ENCODE results near the gene SPG7. TPM values are rescaled to one million over a fixed set of nuclear protein-coding genes. Genes with fewer than 3 reads are reported as not detected.
A peak's percentile ranks its signal among the peaks of the same experiment; 100 is the strongest.

The SPG7 gene
- total and polyA plus RNA-seq, 9 of the 15 experiments (the other 6 are each of a cell fraction or from before 2014, with no cell fraction given) = 5.8 to 89.1 (median 49.4) TPM

GRCh38 chr16:89574681-89575246 is 66.6 kb downstream of the SPG7 start:
- peak; percentile 86 to 93 (median 87) for DNase-seq (ENCODE audit: extremely low read depth in 1 of 4, low spot score in 3 of 4)
- Histone ChIP-seq H3K36me3 (ENCODE audit: control insufficient read depth, insufficient read depth, low read length) (peaks cover 27% of the 10 kb centered on the region), H3K4me2 (ENCODE audit: insufficient read depth, low read length) (peak overlapping the region; percentile 69), H2AFZ (ENCODE audit: low read depth, low read length) (peak overlapping the region; percentile 86), H3K4me3 (peak overlapping the region; percentile 57), H3K9ac (ENCODE audit: insufficient read depth in 1 of 2, low read depth in 2 of 2, low read length in 2 of 2) (peak overlapping the region; percentile 71 to 98), H3K79me2 (ENCODE audit: control insufficient read depth, insufficient read depth, low read length) (peaks cover 29% of the 10 kb centered on the region), H3K9me3 (replicated peaks; ENCODE audit: control insufficient read depth, insufficient read depth, low read depth, low read length) (peaks cover 7% of the 10 kb centered on the region), H4K20me1 (replicated peaks; ENCODE audit: control insufficient read depth, insufficient read depth, low read length) (no peaks in the 10 kb centered on the region), H3K27me3 (ENCODE audit: control insufficient read depth in 2 of 2, insufficient read depth in 2 of 2, low read length in 2 of 2) (no peaks in the 10 kb centered on the region), H3K4me1 (replicated peaks in 1 of 2; ENCODE audit: control insufficient read depth in 2 of 2, insufficient read depth in 2 of 2, low read length in 2 of 2) (peaks cover 5 to 65% of the 10 kb centered on the region in 2 experiments), H3K27ac (ENCODE audit: extremely low read depth, low read depth, low read length) (peak overlapping the region; percentile 72), H3K9me1 (ENCODE audit: control insufficient read depth, insufficient read depth, low read length) (peaks cover 4% of the 10 kb centered on the region)
- intact Hi-C loops (cut with micrococcal nuclease) = loop anchor here (2.0 to 10.0 kb wide), 2 partner anchors 70 to 92 kb away; no protein-coding TSS in a partner anchor
- CTCF ChIA-PET (ENCODE audit: low intra/inter-chr PET ratio) = interaction anchor here (1.4 to 1.6 kb wide), 2 partner anchors 67 to 93 kb away, joined by 4 to 8 read pairs; no protein-coding TSS in a partner anchor
- ATAC-seq = peak; percentile 95
- POLR2A ChIA-PET = interaction anchor here (0.5 to 1.7 kb wide), 3 partner anchors 8 to 10 kb away, joined by 3 to 15 read pairs (median 7); no protein-coding TSS in a partner anchor
- FAIRE-seq = peak; percentile 80
- BruUV-seq (replicated peaks) = no TSS peak
- in situ Hi-C loops (cut with MboI) = no loop called here
- 2% methylated on average over 30 of the region's 55 CpGs for WGBS (ENCODE audit: insufficient coverage, low coverage, missing lambda C conversion rate)
- TF ChIP-seq PCBP1 (IDR thresholded peaks at IDR 0.05; ENCODE audit: low read depth, low read length, poor library complexity, severe bottlenecking) (peak; percentile 85), TAF1 (IDR thresholded peaks at IDR 0.05; ENCODE audit: control insufficient read depth, extremely low read depth, insufficient read depth, low read length, severe bottlenecking) (peak; percentile 33), FIP1L1 (IDR thresholded peaks at IDR 0.05; ENCODE audit: low read depth, low read length, poor library complexity, severe bottlenecking) (peak; percentile 83), YY1 (IDR thresholded peaks at IDR 0.05; ENCODE audit: borderline replicate concordance in 1 of 3, control insufficient read depth in 1 of 3, extremely low read depth in 1 of 3, insufficient read depth in 3 of 3, insufficient read length in 1 of 3, insufficient replicate concordance in 2 of 3, low read depth in 1 of 3, low read length in 2 of 3) (peak in 2 of 3 experiments; percentile 75 to 78), ZNF395 (CRISPR knock-in tag; IDR thresholded peaks at IDR 0.05) (peak; percentile 23; the same call in 1 of the 2 replicates), PRDM10 (IDR thresholded peaks at IDR 0.05; ENCODE audit: partially characterized antibody) (no peak), NFIC (IDR thresholded peaks at IDR 0.05) (peak; percentile 23; the same call in 1 of the 2 replicates), FUS (optimal IDR thresholded peaks at IDR 0.05; ENCODE audit: low read depth, low read length) (peak; percentile 39), HSF4 (CRISPR knock-in tag; IDR thresholded peaks at IDR 0.05; ENCODE audit: borderline replicate concordance) (no peak)
- TF ChIP-seq, protein P1, sequence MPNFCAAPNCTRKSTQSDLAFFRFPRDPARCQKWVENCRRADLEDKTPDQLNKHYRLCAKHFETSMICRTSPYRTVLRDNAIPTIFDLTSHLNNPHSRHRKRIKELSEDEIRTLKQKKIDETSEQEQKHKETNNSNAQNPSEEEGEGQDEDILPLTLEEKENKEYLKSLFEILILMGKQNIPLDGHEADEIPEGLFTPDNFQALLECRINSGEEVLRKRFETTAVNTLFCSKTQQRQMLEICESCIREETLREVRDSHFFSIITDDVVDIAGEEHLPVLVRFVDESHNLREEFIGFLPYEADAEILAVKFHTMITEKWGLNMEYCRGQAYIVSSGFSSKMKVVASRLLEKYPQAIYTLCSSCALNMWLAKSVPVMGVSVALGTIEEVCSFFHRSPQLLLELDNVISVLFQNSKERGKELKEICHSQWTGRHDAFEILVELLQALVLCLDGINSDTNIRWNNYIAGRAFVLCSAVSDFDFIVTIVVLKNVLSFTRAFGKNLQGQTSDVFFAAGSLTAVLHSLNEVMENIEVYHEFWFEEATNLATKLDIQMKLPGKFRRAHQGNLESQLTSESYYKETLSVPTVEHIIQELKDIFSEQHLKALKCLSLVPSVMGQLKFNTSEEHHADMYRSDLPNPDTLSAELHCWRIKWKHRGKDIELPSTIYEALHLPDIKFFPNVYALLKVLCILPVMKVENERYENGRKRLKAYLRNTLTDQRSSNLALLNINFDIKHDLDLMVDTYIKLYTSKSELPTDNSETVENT (CRISPR knock-in tag; IDR thresholded peaks at IDR 0.05) = no peak
- TF ChIP-seq, protein P2, sequence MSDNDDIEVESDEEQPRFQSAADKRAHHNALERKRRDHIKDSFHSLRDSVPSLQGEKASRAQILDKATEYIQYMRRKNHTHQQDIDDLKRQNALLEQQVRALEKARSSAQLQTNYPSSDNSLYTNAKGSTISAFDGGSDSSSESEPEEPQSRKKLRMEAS (CRISPR knock-in tag; IDR thresholded peaks at IDR 0.05) = no peak
